Subcutaneous adipose tissue (tissue), 4 donors: ENCODE results near the gene CCL17. TPM values are rescaled to one million over a fixed set of nuclear protein-coding genes. Genes with fewer than 3 reads are reported as not detected.

ENCODE experiments used
- total RNA-seq, 4 donors: library from RNA; depleted of rRNA; stranded (reverse); fragments of >200 nt; gene quantifications; one replicate each; pipeline ENCODE4 v1.1.0, GENCODE V29; 2016
- TF ChIP-seq, protein P1 (sequence below): fragments of 450-650 bp; IDR thresholded peaks from one replicate; pipeline ENCODE4 v1.5.1; 2016; ENCODE audit warnings: low read depth, mild to moderate bottlenecking, control low read depth, antibody characterized with exemption, moderate library complexity

CCL17 gene
- total RNA-seq, 4 donors from 2014 or later, result not detected

GRCh38 chr16:57360321-57360935 lies 44.1 kb upstream of the CCL17 start:
- TF ChIP-seq, protein P1, sequence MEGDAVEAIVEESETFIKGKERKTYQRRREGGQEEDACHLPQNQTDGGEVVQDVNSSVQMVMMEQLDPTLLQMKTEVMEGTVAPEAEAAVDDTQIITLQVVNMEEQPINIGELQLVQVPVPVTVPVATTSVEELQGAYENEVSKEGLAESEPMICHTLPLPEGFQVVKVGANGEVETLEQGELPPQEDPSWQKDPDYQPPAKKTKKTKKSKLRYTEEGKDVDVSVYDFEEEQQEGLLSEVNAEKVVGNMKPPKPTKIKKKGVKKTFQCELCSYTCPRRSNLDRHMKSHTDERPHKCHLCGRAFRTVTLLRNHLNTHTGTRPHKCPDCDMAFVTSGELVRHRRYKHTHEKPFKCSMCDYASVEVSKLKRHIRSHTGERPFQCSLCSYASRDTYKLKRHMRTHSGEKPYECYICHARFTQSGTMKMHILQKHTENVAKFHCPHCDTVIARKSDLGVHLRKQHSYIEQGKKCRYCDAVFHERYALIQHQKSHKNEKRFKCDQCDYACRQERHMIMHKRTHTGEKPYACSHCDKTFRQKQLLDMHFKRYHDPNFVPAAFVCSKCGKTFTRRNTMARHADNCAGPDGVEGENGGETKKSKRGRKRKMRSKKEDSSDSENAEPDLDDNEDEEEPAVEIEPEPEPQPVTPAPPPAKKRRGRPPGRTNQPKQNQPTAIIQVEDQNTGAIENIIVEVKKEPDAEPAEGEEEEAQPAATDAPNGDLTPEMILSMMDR, result no peak

- TF ChIP-seq, protein P1, result no peak
These were observed 43.2 kb upstream of the CCL17 start for GRCh38 chr16:57361404-57361803.

DNA sequence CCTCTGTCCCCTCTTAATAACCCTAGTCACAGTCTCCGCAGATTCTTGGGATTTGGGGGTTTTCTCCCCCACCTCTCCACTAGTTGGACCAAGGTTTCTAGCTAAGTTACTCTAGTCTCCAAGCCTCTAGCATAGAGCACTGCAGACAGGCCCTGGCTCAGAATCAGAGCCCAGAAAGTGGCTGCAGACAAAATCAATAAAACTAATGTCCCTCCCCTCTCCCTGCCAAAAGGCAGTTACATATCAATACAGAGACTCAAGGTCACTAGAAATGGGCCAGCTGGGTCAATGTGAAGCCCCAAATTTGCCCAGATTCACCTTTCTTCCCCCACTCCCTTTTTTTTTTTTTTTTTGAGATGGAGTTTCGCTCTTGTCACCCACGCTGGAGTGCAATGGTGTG lies 40.4 kb upstream of the CCL17 start:
- TF ChIP-seq, protein P1, result no peak

- TF ChIP-seq, protein P1, result no peak
These were observed 38.0 kb upstream of the CCL17 start for GRCh38 chr16:57366544-57367040.

DNA sequence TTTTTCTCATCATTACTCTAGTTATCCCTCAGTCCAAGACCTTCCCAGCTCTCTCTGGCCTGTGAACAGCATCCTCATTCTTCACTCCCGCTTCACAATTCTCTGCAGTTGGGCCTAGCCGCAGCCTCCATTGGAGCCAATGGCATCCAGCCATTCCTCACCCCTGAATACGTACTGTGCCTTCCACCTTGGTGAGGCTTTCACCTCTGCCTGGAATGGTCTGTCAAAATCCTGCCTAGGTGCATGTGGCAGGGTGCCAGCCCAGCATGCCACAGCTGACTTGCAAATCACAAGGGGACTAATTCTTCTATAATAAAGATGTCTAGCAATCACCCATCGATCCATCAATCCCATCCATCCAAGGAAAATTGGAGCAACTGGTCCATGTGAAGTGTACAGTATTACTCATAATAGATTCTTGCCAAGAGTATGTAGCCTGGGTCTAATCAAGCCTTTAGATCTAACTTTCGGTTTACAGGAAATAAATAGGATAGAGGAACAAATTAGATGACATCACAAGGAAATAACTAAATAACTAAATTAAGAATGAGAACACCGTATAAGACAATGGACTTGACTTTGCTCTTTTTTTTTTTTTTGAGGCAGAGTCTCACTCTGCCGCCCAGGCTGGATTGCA lies 37.3 kb upstream of the CCL17 start:
- TF ChIP-seq, protein P1, result no peak

DNA sequence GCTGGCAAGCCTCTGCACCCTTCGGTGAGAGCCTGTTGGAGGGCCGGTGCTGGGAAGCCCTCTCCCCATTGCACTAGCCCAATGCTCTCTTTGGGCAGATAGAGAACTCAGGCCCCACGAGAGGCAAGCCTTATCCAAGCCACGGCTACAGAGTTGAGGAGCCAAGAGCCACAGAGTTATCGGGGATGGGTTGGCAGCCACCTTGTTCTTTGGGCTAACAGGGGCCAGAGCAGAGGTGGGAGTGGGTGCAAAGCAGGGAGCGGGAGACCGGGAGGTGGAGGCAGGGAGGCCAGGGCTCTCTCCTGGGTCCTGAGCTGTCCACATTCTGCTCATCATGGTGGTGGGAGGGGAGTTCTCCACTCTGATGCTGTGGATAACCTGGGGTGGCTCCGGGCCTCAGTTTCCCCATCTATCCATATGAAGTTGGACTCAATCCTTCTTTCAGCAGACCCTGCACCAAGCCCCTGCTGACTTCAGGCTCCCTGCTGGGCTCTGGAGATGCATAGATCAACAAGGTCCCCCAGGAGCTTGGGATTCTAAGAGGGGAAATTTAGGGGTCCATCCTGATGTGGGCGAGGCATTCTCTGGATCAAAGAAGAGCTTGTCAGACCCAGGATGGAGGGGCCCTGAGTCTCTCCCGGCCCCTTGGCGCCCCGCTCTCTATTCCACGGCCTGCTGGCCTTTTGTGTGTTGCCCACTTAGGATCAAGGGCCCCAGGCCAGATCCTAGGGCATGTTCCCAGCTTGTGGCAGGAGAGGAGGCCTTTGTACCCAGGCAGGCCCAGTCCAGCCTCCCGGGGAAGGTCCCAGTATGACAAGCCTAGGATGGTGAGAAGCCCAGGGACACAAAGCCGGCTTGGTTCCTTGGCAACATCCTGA lies 32.8 kb upstream of the CCL17 start:
- TF ChIP-seq, protein P1, result no peak
